GM12865 (cell line): Measurements from ENCODE around the gene TBC1D32.
"Not testable (repeated sequence)": the region's sequence is repeated elsewhere in the genome, so short reads cannot be mapped to it uniquely, and the experiment has no call there.

Experiments used
- DNase-seq: peaks from one replicate; pipeline ENCODE4 v3.0.0; 2010; ENCODE audit warnings: low read depth
- H3K4me3 ChIP-seq: 2 replicates; pipeline ENCODE4 v1.5.1; 2011; ENCODE audit warnings: mild to moderate bottlenecking, low read depth, low read length, control low read depth
- TF ChIP-seq, protein P1 (sequence below): IDR thresholded peaks from 2 replicates; pipeline ENCODE4 v1.5.1; 2011; ENCODE audit warnings: low read length, control low read depth, low read depth, inconsistent platforms; ENCODE audit not compliant: insufficient read depth; ENCODE audit errors: missing control alignments

Gene TBC1D32

DNA sequence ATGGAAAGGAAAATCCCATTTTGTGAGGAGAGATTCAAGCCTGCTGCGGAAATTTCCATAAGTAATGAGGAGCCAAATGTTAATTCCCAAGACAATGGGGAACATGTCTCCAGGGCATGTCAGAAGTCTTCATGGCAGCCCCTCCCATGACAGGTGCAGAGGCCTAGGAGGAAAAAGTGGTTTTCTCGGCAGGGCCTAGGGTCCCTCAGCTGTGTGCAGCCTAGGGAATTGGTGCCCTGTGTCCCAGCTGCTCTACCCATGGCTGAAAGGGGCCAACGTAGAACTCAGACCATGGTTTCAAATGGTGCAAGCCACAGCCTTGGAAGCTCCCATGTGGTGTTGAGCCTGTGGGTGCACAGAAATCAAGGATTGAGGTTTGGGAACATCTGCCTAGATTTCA, 269.9 kb downstream of the TBC1D32 start:
- no peak overlapping the region for H3K4me3 ChIP-seq
- TF ChIP-seq, protein P1, sequence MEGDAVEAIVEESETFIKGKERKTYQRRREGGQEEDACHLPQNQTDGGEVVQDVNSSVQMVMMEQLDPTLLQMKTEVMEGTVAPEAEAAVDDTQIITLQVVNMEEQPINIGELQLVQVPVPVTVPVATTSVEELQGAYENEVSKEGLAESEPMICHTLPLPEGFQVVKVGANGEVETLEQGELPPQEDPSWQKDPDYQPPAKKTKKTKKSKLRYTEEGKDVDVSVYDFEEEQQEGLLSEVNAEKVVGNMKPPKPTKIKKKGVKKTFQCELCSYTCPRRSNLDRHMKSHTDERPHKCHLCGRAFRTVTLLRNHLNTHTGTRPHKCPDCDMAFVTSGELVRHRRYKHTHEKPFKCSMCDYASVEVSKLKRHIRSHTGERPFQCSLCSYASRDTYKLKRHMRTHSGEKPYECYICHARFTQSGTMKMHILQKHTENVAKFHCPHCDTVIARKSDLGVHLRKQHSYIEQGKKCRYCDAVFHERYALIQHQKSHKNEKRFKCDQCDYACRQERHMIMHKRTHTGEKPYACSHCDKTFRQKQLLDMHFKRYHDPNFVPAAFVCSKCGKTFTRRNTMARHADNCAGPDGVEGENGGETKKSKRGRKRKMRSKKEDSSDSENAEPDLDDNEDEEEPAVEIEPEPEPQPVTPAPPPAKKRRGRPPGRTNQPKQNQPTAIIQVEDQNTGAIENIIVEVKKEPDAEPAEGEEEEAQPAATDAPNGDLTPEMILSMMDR: no peak
- DNase-seq: no peak

DNA sequence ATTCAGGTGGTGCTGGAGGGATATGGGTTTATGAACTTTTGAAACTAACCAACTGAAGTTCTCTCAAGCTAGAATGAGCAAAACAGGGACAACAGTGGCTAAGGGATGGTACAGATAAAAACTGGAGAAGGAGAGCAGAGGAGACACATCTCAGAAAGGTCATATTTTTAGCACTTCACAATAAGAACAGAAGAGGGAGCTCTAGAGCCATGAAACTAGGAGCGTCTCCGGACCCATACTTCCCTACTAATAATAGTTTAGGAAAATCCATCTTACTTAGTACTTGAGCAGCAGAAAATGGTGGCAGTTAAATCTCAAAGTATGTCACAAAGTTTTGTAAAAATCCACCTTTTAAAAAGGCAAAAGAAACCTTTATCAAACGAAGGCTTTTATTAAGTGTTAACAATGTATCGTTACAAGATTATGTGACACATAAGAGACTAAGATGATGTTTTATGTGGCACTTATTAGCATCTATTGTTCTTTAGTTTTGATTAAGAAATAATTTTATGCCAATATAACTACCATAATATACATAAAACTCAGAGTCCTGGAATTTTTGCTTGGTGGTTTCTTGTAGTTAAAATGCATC, 278.6 kb downstream of the TBC1D32 start:
- peak; percentile 35 for DNase-seq
- H3K4me3 ChIP-seq: no peak overlapping the region
- TF ChIP-seq, protein P1: peak; percentile 66

DNA sequence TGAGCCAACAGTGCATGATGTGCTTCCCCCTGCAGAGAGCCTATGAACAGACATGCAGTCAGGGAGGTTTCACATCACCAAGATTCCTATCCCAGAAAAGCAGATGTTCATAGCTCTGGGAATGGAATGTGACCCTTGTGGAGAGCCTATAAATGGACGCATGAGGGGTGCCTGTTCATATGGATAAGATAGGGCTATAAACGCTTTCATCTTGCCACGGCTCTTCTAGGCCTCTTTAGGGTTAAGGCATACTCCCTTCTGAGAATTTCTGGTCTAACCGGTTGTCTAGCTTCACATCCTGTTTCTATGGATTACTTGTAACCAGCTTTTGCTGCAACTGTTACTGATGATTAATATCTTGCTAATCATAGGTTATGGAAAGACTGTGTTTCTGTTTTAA, 285.7 kb downstream of the TBC1D32 start:
- H3K4me3 ChIP-seq, DNase-seq: not testable (repeated sequence)

- not testable (repeated sequence) for DNase-seq, H3K4me3 ChIP-seq
Observed at GRCh38 chr6:121044905-121045304, 289.4 kb downstream of the TBC1D32 start.

GRCh38 chr6:121043706-121044105, 290.6 kb downstream of the TBC1D32 start:
- not testable (repeated sequence) for H3K4me3 ChIP-seq

DNA sequence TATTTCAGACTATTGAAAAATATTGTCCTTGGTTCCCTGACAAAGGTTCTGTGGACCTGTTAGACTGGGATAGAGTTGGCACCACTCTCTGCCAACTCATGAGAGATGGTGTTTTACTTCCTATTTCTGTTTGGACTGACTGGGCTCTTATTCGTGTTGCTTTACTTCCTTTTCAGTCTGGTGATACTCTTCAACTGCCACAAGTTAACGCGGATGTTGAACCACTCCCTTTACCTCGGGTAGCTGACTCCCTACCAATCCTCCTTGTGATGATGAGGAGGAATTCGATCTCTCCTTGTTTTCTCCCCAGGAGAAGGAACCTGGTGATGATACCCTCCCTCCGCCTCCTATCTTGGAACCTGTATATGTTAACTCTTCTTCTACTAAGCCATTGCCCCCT, 291.1 kb downstream of the TBC1D32 start:
- not testable (repeated sequence) for DNase-seq, H3K4me3 ChIP-seq

More at GRCh38 chr6:121043706-121044105, 290.6 kb downstream of the TBC1D32 start:
- not testable (repeated sequence) for DNase-seq

DNA sequence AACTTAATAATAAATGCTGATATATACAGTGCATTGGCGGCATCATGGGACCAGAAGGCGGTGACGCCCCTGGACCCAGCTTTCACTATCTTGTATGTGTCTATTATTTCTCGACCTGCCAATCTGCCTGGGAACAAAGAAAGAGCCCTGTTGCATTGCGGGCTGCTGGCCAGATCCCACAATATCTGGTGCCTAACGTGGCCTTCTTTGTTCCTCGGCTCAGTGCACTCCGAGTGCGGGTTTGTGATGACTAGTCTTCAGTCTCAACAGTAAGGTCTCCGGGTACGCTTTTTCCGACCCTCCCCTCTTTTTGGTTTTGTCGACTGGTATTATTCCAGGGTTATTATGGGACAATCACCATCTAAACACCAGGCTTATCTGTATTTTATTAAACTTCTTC, 291.5 kb downstream of the TBC1D32 start:
- TF ChIP-seq, protein P1: no peak
- DNase-seq: no peak
- no peak overlapping the region for H3K4me3 ChIP-seq

- no peak for DNase-seq
- TF ChIP-seq, protein P1: no peak
- no peak overlapping the region for H3K4me3 ChIP-seq
Observed at GRCh38 chr6:121040831-121041230, 293.4 kb downstream of the TBC1D32 start.

DNA sequence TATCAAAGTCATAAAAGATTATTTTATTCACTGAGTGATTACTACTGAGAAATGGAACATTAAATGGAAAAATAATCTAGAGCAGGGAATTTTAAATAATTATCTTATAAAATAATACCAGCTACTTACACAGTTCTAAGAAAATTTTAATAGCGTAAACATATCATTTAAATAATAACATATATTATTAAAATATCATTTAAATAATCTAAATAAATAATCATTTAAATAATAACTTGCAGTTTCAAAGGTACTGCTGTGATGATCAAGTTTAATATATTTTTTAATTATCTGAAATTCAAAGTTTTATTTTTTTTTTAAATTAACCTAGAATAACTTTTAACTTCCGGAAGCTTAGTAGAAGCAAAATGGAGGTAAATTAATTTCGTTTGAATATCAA, 301.2 kb downstream of the TBC1D32 start:
- DNase-seq: no peak
- no peak overlapping the region for H3K4me3 ChIP-seq
- TF ChIP-seq, protein P1: no peak
